ENCODE measurements around the gene PRSS33.

DNA sequence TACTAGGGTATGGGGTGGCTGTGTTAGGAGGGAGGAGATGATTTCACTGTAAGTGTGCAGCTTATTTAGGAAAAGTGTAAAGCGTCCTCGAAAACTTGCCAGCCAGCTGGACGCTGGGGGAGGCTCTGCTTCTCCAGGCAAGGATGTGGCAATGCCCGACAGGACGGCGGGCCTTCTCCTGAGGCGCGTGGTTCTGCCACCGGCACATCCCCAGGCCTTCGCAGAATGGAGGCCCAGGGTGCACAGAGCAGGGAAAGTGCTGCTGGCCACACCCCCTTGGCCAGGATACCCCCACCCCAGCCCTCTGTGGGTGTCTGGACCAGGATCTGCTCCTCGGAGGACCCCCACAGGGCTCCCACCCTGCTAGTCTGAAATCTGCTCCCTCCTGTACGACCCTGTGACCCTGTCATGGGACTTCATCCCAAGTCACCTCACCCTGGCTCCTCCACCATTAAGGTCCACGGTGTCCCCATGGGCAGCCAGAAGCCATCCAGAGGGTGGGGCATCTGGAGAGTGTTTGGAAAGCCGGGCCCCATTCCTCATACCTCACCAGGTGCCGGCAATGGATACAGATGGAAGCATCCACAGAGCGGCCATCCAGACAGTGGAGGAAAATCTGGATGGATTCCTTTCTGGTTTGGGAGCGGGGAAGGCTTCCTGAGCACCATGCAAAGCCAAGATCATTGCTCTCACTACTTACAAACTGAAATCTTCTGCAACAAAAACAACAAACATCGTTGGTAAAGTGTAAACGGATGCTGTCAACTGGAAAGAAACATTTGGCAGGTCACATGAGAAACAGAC, 44.2 kb downstream of the PRSS33 start:
- TF ChIP-seq, protein P1, sequence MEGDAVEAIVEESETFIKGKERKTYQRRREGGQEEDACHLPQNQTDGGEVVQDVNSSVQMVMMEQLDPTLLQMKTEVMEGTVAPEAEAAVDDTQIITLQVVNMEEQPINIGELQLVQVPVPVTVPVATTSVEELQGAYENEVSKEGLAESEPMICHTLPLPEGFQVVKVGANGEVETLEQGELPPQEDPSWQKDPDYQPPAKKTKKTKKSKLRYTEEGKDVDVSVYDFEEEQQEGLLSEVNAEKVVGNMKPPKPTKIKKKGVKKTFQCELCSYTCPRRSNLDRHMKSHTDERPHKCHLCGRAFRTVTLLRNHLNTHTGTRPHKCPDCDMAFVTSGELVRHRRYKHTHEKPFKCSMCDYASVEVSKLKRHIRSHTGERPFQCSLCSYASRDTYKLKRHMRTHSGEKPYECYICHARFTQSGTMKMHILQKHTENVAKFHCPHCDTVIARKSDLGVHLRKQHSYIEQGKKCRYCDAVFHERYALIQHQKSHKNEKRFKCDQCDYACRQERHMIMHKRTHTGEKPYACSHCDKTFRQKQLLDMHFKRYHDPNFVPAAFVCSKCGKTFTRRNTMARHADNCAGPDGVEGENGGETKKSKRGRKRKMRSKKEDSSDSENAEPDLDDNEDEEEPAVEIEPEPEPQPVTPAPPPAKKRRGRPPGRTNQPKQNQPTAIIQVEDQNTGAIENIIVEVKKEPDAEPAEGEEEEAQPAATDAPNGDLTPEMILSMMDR (IDR thresholded peaks at IDR 0.05) = no peak
- TF ChIP-seq POLR2A (IDR thresholded peaks at IDR 0.05) = no peak
- TF ChIP-seq EP300 (IDR thresholded peaks at IDR 0.05) = no peak
